NCI-H1092 (cell line): Measurements from ENCODE around the gene PIP4K2C.
A peak's percentile ranks its signal among the peaks of the same experiment; 100 is the strongest.

Experiments
- DNase-seq: peaks from one replicate; lab custom pipeline; 2025; lab: John Stamatoyannopoulos, UW

Gene PIP4K2C

DNA sequence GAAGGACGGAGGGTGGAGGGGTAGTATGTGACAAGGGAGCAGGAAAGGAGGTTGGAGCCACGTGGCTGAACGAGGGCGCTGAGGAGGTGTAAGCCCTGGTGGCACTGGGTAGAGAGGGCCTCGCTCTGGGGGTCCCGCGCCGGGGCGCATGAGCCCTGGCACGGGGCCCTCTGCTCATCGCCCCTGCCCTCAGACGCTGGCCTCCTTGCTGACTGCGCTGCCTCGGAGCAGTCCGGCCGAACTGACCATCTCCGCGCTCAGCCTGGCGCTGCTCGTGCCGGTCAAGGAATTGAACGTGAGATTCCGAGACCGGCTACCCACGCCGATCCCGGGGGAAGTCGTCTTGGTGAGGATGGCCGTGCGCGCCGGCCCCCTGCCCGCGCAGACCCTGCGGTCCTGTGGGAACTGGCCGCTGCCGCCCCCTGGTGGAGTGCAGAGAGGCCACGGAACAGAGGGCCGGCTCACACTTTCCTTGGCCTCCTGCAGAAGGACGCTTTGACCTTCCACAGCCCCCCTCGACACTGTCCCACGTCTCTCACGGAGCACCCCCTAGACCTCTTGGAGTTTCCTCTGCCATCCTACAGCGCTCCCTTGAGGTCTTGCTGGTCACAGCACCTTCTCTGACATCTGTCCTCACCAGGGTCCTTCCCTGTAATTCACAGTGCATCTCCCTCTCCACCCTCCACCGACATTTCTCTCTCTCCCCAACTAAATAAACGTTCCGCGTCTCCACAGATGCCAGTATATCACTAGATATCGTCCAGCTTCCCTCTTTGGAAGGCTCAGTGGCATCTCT lies 30.7 kb downstream of the PIP4K2C start:
- peak; percentile 30 for DNase-seq

DNA sequence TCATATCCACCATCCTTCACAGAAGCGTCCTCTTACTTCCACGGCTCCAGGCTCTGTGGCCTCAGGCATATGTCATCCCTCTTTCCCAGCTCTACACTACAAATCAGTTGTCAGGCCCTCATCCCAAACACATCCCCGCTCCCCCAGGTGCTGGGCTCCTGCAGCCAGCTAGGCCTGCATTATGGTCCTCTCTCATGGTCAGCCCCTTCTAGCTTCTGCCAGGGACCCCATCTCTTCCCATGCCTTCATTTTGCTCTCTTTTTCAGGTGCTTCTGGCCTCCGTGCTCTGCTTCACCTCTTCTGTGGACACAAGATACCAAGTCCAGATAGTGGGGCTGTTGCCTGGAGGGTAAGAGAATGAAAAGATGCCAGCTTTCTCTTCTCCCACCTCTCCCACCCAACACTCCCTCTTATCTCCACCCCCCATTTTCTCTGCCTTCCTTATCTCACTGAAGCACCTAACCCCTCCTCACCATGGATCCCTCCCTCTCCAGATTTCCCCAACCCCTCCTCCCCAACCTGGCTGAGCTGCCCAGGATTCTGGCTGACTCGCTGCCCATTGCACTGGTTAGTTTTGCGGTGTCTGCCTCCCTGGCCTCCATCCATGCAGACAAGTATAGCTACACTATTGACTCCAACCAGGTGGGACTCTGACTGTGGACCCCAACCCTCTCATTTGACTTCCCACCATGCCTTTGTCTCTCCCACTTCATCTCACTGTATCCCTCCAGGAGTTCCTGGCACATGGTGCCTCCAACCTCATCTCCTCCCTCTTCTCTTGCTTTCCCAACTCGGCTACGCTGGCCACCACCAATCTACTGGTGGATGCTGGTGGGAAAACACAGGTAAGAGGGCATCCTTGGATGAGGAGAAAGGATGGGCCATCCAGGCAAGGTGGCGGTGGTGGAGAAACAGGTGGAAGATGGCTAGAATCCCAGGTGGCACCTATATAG lies 31.6 kb downstream of the PIP4K2C start:
- DNase-seq, result no peak

DNA sequence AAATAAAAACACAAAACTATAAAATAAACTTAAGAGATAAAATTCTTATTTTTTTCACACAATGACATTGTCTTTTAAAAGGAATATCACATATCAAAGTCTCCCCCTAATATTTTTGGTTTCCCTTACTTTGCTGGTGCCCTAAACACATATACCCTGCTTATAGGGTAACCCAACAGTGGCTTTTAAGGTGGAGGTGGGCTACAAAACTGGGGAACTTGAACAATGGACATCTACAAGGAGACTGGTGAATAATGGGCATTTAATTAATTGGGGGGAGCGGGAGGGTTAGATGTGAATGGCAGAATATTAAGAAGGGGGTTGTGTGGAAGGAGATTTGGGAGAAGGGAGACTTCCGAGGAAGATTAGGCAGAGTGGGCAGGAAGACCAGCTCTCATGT lies 32.4 kb downstream of the PIP4K2C start:
- no peak for DNase-seq

DNA sequence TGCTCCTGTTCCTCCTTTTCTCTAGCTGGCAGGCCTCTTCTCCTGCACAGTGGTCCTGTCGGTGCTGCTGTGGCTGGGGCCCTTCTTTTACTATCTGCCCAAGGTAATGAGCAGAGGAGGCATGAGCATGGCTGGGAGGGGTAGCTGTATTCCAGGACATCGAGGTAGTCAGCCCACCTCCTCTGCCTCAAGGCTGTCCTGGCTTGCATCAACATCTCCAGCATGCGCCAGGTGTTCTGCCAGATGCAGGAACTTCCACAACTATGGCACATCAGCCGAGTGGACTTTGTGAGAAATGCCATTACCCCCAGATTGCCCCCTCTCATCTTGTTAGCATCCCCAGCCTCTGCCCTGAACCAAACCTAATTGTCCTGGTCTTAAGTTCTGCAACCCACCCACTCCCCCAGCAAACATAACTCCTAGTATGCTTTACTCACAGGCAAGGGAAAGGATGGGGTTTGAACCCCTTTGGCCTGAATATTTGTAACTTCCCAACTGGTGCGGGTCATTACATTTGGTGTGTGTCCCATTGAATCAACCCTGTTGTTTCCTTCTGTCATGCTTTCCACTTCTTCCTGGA lies 32.9 kb downstream of the PIP4K2C start:
- no peak for DNase-seq

DNA sequence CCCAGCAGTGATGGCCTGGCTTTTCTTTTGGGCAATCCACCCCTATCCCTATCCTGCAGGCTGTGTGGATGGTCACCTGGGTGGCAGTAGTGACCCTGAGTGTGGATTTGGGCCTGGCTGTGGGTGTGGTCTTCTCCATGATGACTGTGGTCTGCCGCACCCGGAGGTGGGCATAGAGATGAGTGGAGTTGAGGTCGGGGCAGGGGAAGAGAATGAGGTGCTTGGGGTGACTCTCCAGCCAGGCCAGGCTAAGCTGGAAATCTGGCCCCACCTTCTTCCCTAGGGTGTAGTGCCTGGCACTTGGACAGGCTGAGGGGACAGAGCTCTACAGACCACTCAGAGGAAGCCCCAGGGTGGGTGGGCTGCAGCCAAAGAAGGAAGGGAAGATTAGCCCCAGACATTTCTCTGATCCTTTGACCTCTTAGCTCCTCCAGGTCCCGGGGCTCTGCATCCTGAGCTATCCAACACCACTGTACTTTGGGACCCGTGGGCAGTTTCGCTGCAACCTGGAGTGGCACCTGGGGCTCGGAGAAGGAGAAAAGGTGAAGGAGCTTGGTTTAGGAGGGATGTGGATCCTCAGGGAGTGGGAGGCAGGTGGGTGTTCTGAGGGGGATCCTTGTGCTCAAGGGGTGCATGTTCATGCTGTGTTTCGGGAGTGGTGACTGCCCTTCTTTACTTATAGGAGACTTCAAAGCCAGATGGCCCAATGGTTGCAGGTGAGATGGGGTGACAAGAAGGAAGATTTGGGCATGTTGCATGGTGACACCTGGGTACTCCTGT lies 33.6 kb downstream of the PIP4K2C start:
- DNase-seq, result no peak

DNA sequence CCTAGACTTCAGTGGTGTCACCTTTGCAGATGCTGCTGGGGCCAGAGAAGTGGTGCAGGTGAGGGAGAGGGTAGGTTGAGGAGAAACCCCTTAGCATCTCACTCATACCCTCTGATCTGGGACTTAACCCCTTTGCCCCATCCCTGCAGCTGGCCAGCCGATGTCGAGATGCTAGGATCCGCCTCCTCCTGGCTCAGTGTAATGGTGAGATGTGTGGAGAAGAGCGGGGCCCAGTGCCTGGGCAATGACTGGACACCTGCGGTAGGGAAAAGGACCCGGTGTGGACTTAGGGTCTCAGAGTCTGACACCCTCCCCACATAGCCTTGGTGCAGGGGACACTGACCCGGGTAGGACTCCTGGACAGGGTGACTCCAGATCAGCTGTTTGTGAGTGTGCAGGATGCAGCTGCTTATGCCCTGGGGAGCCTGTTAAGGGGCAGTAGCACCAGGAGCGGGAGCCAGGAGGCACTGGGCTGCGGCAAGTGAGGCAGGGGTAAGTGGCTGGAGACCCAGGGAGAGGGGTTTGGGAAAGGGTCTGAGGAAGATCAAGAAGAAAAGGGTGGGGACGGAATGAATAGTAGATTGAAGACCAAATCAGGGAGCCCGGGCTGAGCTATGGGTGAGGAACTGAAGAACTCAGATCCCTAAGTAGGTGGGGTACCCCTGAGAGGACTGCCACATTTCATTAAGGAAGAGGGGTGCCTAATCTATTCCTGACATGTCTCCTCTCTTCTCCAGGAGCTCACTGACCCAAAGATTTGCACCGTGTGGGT lies 34.5 kb downstream of the PIP4K2C start:
- no peak for DNase-seq

DNA sequence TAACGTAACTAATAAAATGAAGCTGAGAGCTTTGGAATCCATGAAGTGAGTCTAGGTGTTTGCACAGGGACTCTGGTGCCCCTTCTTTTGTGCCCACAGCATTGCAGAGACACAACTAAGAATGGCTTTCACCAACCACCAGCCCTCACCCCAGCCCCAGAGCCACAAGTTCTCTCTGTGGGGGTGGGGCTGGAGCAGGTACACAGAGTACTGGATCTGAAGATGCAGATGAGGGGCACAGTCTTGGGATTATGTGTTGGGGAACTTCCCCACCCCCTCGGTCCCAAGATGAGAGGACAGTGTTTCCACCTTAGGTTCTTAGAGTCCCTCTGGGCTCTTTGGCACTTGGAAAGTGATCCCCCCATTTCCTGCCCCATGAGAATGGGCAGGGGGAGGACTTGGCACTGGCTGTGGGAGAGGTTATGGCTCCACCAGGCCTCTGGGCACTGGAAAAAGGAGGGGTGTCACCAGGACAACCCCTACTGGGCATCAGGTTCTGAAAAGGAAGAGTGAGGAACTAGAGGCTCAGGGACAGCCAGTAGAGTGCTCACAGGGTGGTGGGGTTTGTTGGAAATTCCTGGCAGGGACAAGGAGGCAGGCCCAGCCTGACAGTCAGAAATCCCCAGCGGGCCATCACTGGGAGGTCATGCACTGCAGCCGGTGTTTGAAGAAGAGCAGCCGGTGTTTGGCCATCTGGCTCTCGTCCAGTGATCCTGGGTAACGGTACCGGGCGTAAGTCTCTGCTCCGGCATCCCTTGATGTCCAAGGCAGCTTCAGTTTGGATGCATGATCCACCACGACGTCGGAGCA lies 35.3 kb downstream of the PIP4K2C start:
- DNase-seq, result no peak

DNA sequence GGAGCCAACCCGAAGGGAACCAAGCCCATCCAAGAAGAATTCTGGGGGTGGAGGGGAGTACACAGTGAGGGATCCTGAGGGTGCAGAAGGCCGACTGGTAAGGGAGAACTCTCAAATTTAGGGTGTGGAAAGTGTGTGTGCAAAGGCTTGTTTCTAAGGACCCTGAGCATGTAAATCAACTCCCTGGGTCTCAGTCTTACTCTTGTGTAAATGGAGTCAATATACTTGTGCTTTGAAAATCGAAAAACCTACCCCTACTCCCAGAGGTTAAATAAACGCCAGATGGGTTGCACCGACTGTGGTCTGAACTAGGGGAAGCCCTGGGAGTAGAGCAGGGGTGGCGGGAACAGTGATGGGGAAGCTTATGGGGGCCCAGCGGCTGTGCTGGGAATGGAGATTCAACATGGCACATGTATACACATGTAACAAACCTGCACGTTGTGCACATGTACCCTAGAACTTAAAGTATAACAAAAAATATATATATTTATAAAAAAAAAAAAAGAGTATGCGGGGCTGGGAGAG lies 36.0 kb downstream of the PIP4K2C start:
- DNase-seq, result no peak

DNA sequence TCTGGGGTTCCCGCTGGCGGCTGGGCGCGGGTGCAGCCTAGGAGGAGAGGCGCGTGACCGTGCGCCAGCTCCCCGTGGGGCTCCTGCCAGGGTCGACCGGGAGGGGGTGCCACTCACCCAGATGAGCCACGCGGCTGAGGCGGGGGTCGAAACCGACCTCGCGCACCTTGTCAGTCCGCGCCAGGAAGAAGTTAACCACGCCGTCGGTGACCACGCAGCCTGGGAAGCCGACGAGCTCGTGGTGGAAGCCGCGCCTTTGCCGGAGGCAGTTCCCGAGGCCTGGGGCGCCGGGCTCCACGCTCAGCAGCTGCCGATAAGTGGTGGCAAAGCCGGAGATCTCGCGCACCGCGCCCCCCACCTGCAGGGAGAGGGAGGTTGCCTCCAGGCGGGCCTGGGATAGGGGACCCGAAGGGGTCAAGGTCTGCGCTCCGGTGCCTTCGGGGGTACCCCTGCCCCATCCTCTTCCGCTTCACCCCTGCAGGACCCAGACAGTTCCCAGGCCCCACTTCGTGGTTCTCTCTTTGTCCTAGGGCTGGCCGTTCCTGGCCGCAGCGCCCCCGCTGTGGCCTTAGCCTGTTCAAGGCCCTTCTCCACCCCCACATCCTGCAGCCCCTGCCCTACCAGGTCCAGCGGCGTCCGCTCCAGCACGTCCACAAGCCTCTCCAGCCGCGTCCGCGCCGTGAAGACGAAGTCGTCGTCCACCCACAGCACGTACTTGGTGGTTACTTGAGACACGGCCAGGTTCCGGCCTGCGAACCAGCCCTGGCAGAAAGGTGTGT lies 36.7 kb downstream of the PIP4K2C start:
- no peak for DNase-seq

DNA sequence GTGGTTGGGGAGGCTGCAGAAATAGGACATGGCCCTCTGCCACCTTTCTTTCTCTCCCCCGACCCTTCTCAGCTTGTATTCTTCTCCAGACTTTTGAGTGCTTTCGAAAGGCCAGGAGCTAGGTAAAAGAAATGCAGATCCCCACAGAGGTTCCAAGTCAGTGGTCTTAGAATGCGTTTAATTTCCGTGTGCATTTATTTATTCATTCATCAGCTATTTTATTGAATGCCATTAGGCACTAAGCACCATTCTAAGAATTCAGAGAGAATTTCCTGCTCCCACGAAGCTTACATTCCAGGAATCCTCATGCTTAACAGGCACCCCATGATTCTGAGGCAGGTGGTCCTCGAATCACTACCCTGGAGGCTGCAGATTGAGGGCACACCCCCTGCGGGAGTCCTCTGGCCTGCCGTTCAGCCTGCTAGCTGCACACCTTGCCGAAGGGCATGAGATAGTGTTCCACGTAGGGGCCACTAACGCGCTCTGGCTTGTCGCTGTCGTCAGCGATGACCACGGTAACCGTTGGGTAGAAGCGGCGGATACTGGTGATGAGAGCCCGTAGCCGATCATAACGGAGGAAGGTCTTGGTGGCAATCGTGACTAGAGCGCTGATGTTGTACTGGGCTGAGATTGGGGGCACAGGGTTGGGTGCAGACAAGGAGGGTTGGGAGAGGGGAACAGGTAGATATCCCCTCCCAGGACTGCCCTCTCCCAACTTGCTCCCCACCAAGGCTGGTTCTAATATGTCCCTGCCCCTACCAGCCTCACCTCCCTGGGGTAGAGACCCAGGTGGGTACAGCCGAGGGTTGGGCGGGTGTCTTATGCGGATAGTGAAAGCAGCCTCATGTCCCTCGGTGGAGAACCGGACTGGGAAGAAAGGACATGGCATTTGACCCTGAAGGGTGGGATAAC lies 37.5 kb downstream of the PIP4K2C start:
- no peak for DNase-seq

DNA sequence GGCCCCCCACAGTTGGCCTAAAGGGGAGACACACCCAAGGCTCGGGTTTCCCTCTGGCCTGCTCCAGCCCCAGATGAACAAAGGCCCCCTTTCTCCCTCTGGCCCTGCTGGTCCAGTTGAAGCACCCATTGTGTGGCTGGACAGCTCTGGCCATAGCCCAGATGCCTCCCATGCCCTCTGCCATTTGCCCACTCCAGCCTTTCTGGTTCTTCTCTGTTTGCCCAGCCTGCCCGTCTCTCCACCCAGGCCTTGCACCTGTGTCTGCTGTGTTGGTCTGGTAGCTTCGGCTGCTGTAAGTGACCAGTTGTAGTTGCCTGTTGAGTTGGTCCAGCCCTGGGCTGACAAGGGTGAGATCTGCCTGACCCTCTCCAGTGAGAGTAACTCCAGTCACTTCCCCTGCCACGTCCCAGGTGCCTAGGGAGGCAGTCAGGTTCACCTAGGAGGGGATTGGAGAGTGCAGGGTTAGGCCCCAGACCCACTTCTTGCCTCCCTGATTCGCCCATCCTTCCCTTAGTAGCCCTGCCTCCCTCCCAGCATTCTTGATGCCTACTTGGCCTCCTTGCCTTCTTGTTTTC lies 39.0 kb downstream of the PIP4K2C start:
- no peak for DNase-seq

DNA sequence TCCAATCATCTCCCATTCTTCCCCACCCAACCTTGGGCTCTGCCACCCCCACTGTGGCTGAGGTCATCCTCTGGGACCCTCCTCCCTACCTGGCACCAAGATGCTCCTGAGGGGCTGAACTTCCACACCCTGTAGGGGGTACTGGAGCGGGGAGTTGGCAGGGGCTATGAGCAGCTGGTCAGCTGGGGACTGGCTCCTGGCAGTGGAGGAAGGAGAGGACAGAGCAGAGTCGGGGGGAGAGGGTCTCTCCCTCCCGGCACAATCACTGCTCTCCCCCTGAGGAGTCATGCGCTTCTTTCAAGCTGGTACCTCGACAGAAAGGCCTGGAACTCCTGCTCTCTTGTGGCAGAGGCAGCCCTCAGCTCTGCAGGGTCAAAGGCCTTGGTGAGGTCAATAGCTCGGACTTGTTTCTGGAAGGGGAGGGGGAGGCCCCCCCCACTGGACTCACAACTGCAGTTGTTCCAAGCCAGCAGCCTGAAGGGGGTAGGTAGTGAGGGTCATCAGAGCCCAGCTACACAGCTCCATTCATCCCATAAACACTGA lies 40.0 kb downstream of the PIP4K2C start:
- DNase-seq, result no peak

DNA sequence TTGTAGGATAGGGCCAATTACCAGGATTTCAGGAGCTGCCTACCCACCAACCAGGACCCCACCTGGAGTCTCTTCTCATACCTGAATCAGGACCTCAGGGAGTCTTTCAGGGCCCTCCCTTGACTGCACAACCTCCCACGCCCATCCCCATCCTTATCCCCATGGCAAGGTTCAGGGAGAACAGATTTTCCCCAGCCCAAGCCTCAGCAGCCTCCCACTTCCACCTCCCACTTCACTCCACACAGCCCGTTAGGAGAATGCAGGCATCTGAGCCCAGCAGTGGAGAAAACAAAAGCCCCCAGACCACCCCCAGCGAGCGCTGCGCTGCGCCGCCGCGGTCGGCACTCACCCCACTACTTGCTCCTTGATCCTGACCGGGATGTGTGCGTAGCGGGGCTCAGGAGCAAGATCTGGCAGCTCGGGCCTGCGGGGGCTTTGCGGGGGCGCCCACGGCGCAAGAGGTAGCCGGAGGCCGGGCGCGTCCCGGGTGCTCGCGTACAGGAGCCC lies 40.6 kb downstream of the PIP4K2C start:
- DNase-seq, result no peak

DNA sequence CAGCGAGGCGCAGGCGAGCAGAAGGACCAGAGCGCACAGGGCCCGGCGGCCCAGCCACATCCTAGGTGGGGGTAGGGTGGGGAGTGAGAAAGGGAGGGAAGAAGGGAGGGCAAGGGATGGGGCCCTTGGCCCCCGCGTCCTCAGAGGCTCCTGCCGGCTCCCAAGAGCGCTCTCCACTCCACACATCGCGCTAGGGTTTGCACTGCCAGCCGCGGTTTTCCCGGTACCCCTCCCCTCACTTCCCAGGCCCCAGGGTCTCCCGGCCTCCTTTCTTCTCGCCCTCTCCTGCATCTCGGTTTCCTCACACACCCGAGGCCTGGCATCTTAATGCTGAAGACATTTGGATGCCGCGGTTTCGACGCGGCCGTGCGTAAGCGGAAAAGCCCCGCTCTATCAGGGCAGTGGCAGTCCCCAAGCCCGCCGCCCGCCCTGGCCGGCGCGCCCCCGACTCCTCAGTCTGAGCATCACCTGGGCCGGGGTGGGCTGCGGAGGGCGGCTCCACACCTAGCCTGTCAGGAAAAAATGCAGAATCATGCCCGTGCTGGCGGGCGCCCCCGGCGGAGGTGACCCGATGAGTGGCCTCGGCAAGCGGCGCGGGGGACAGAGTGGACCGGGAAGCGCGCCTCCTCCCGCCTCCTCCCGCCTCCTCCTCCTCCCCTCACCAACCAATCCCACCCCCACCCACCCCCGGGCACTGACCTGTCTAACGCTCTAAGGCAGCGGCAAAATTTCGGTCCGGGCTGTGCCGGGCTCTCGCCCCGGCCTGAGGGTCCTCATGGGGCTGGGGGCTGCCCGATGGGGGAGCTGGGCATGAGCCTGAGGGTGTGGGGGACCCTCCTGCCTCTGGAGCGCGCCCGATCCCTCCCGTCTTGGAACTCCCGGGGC lies 41.3 kb downstream of the PIP4K2C start:
- peak; percentile 14 for DNase-seq

DNA sequence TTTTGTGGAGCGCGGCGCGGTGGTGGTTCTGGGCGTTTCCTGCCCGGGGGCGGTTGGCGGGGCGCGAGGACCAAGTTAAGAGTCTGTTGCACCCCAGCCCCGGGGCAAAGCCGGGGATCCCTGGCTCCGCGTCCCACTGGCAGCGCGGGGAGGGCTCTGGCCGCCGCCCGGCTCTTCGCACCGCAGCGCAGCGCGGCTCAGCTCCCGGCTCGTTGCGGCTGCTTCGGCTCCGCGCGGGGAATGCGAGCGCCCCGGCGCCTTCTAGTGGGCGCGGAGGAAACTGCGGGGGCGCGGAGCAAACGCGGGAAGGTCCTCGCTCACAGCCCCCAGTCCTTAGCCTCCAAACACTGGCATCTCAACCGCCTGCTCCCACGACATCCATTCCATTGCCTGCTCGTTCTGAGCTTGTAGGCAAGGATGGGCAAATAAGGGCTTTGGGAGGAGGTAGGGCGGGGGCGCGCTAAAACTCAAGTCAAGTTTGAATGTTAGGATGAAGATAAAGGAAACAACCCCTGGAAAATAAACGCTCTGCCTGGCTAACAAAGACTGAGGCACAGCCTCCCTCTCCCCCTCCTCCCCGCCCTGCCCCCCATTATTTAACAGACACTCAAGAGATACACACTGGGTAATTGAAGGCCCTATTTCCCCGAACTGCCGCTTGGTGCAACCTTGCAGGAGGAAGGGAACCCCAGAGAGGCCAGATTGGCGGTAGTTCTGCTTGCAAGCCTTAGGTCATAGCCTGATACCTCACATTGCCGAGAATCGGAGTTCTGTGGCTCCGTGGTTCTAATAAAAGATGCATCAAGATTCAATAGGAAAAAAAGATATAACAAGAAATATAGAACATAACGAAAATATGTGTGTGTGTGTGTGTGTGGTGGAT lies 42.2 kb downstream of the PIP4K2C start, which contains the start of gene B4GALNT1:
TSS of gene B4GALNT1 (minus strand) at position 244 of the 883 bp plus-strand sequence. CDS start 1,069 bp downstream, outside the sequence.
- peak; percentile 41 for DNase-seq
